ENCODE measurements around the gene NFKBIE.

DNA sequence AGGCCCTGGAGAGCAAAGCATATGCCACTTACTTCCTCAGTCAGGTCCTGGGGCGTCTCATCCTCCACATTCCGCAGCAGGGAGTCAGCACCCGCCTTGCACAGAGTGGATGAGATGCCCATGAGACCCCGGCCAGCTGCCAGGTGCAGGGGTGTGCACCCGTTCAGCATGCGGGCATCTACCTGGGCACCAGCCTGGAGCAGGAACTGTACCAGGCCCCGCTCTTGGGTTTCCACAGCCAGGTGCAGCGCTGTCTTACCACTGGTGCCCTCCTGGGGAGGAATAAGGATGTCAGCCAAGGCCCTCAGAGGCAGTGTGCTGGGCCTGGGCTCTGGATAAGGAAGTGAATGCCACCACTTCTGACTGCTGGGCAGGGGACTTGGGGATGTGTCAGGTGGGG, 5.3 kb downstream of the NFKBIE start:
- no peak for TF ChIP-seq EP300 (IDR thresholded peaks at IDR 0.05)
- TF ChIP-seq, protein P1, sequence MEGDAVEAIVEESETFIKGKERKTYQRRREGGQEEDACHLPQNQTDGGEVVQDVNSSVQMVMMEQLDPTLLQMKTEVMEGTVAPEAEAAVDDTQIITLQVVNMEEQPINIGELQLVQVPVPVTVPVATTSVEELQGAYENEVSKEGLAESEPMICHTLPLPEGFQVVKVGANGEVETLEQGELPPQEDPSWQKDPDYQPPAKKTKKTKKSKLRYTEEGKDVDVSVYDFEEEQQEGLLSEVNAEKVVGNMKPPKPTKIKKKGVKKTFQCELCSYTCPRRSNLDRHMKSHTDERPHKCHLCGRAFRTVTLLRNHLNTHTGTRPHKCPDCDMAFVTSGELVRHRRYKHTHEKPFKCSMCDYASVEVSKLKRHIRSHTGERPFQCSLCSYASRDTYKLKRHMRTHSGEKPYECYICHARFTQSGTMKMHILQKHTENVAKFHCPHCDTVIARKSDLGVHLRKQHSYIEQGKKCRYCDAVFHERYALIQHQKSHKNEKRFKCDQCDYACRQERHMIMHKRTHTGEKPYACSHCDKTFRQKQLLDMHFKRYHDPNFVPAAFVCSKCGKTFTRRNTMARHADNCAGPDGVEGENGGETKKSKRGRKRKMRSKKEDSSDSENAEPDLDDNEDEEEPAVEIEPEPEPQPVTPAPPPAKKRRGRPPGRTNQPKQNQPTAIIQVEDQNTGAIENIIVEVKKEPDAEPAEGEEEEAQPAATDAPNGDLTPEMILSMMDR (IDR thresholded peaks at IDR 0.05), result no peak

Measured in upper lobe of left lung (tissue), 4 donors.